ENCODE measurements around the gene CARD6. TPM values are rescaled to one million over a fixed set of nuclear protein-coding genes. Genes with fewer than 3 reads are reported as not detected.

The CARD6 gene
- total and polyA plus RNA-seq, 2 experiments from 2014 or later, result 0.06 to 0.12 TPM

DNA sequence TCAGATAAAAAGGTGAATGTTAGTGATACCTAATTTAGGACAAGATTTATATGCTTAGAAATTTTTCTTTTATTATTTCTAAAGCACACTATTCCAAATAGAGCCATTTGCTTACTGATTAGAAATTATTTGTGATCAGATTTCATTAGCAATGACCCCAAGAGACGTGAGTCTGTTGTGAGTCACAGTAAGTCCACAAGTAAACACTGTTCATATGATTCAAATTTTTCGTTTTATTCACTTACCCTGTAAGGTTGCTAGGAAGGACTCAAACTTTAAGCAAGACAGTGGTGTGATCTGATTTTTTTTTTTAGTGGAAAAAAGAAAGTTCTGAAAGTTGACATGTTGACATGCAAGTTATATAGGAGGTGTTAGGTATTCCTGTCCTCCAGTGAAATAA lies 1.2 kb downstream of the CARD6 start:
- no peaks in the 10 kb centered on the region for H3K27me3 ChIP-seq
- H3K36me3 ChIP-seq, result no peaks in the 10 kb centered on the region
- no peak overlapping the region for H3K4me3 ChIP-seq
- TF ChIP-seq, protein P1, sequence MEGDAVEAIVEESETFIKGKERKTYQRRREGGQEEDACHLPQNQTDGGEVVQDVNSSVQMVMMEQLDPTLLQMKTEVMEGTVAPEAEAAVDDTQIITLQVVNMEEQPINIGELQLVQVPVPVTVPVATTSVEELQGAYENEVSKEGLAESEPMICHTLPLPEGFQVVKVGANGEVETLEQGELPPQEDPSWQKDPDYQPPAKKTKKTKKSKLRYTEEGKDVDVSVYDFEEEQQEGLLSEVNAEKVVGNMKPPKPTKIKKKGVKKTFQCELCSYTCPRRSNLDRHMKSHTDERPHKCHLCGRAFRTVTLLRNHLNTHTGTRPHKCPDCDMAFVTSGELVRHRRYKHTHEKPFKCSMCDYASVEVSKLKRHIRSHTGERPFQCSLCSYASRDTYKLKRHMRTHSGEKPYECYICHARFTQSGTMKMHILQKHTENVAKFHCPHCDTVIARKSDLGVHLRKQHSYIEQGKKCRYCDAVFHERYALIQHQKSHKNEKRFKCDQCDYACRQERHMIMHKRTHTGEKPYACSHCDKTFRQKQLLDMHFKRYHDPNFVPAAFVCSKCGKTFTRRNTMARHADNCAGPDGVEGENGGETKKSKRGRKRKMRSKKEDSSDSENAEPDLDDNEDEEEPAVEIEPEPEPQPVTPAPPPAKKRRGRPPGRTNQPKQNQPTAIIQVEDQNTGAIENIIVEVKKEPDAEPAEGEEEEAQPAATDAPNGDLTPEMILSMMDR (IDR thresholded peaks at IDR 0.05; ENCODE audit: low read depth, low read length), result no peak
- no peak overlapping the region for H3K27ac ChIP-seq
- no peaks in the 10 kb centered on the region for H3K4me1 ChIP-seq (ENCODE audit: low read depth)
- DNase-seq (ENCODE audit: low read depth in 1 of 2, low spot score in 1 of 2), result no peak
- no peaks in the 10 kb centered on the region for H3K9me3 ChIP-seq (ENCODE audit: low read depth)

DNA sequence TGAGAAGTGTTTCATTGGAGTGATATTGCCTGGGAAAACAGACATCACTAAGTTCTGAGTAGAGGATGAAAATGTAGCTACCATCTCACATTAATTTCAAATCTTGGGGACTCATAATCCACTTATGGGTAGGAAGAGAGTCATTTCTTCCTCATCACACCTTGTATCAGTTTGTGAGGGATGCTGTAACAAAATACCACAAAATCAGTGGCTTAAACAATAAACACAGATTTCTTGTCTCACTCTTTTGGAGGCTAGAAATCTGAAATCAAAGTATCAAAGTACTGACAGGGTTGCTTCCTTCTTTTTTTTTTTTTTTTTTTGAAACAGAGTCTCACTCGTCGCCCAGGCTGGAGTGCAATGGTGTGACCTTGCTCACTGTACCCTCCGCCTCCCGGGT lies 3.4 kb downstream of the CARD6 start:
- no peak for DNase-seq (ENCODE audit: low read depth in 1 of 2, low spot score in 1 of 2)

DNA sequence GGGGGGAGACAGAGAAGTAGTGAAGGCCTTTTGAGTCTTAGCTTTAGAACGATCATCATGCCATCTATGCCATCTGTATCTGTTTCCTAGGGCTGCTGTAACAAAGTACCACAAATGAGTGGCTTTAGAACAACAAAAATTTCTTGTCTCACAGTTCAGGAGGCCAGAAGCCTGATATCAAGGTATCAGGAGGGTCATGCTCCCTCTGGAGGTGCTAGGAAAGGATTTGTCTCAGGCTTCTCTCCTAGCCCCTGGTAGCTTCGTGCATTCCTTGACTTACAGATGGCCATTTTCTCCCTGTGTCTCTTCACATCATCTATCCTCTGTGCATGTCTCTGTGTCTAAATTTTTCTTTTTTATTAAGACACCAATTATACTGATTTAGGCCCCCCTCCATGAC lies 5.2 kb downstream of the CARD6 start:
- H3K36me3 ChIP-seq, result no peaks in the 10 kb centered on the region
- no peaks in the 10 kb centered on the region for H3K27me3 ChIP-seq
- no peaks in the 10 kb centered on the region for H3K9me3 ChIP-seq (ENCODE audit: low read depth)
- no peak overlapping the region for H3K27ac ChIP-seq
- TF ChIP-seq, protein P1 (IDR thresholded peaks at IDR 0.05; ENCODE audit: low read depth, low read length), result no peak
- no peak overlapping the region for H3K4me3 ChIP-seq
- no peaks in the 10 kb centered on the region for H3K4me1 ChIP-seq (ENCODE audit: low read depth)
- DNase-seq (ENCODE audit: low read depth in 1 of 2, low spot score in 1 of 2), result no peak

More for the DNA sequence above, 3.4 kb downstream of the CARD6 start:
- no peaks in the 10 kb centered on the region for H3K9me3 ChIP-seq (ENCODE audit: low read depth)
- no peak overlapping the region for H3K4me3 ChIP-seq
- H3K27me3 ChIP-seq, result no peaks in the 10 kb centered on the region
- TF ChIP-seq, protein P1 (IDR thresholded peaks at IDR 0.05; ENCODE audit: low read depth, low read length), result no peak
- H3K27ac ChIP-seq, result no peak overlapping the region
- no peaks in the 10 kb centered on the region for H3K4me1 ChIP-seq (ENCODE audit: low read depth)
- H3K36me3 ChIP-seq, result no peaks in the 10 kb centered on the region

DNA sequence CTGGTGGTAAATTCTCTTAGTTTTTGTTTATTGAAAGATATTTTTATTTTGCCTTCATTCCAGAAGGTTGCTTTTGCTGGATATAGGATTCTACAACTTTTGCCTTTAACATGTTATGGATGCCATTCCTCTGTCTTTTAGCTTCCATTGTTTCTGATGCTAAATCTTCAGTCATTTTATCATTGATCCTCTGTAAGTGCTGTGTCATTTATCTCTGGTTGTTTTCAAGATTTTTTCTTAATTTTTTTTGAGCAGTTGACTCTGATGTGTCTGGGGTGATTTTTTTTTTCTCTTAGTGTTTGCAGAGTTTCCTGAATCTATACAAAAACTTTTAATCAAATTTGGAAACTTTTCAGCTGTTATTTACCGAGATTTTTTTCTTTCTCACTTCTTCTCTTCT lies 6.4 kb downstream of the CARD6 start:
- no peak for DNase-seq (ENCODE audit: low read depth in 1 of 2, low spot score in 1 of 2)
- Histone ChIP-seq H3K36me3 (no peaks in the 10 kb centered on the region), H3K9me3 (ENCODE audit: low read depth) (no peaks in the 10 kb centered on the region), H3K4me3 (no peak overlapping the region), H3K4me1 (ENCODE audit: low read depth) (no peaks in the 10 kb centered on the region), H3K27ac (no peak overlapping the region), H3K27me3 (no peaks in the 10 kb centered on the region)
- TF ChIP-seq, protein P1 (IDR thresholded peaks at IDR 0.05; ENCODE audit: low read depth, low read length), result no peak

DNA sequence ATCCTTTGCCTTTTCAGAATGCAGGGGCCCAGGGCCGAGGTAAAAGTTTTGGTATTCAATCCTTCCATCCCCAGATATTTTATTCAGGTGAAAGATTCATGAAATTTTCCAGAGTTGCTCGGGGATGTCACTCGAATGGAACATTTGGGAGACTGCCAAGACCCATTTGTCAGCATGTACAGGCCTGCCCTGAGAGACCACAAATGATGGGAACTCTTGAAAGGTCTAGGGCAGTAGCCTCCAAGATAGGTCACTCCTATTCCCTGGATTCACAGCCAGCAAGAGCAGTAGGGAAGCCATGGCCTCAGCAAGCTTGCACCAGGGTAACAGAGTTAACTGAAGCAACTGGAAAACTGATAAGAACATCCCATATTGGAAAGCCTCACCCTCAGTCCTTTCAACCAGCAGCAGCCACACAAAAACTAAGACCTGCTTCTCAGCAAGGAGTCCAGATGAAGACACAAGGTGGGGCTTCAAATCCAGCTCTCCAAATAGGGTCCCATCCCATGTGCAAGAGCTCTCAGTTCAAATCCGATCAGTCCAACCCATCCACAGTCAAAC lies 12.5 kb downstream of the CARD6 start:
- Histone ChIP-seq H3K27ac (no peak overlapping the region), H3K9me3 (ENCODE audit: low read depth) (no peaks in the 10 kb centered on the region), H3K4me1 (ENCODE audit: low read depth) (no peaks in the 10 kb centered on the region), H3K36me3 (no peaks in the 10 kb centered on the region), H3K4me3 (no peak overlapping the region), H3K27me3 (no peaks in the 10 kb centered on the region)
- no peak for DNase-seq (ENCODE audit: low read depth in 1 of 2, low spot score in 1 of 2)
- TF ChIP-seq, protein P1 (IDR thresholded peaks at IDR 0.05; ENCODE audit: low read depth, low read length), result no peak
